SK-N-SH (cell line): ENCODE data around the gene MAGEA11. TPM values are rescaled to one million over a fixed set of nuclear protein-coding genes. Genes with fewer than 3 reads are reported as not detected.
"Not testable (repeated sequence)": the region's sequence is repeated elsewhere in the genome, so short reads cannot be mapped to it uniquely, and the experiment has no call there.

ENCODE experiments used
- CTCF ChIA-PET: fragments of 300-600, 350-600 bp; formaldehyde crosslinking; extraction: SDS; loops from one replicate; lab custom pipeline; 2021; lab: Yijun Ruan, JAX
- POLR2A ChIA-PET: fragments of 350-600 bp; sonication (Branson Sonifier 250); formaldehyde crosslinking; extraction: SDS; loops from one replicate; lab custom pipeline; 2020; ENCODE audit warnings: antibody characterized with exemption, inconsistent platforms; lab: Yijun Ruan, JAX
- DNase-seq: peaks from one replicate; pipeline ENCODE4 v3.0.0; 2012
- H2AFZ ChIP-seq: fragments of 200-600 bp; sonication (generic); 2 replicates; pipeline ENCODE4 v1.8.1; 2016; ENCODE audit warnings: antibody characterized with exemption, mild to moderate bottlenecking, low read depth
- H3F3A ChIP-seq: fragments of 200-600 bp; sonication (generic); replicated peaks from 2 replicates; pipeline ENCODE3; 2016; ENCODE audit warnings: antibody characterized with exemption, mild to moderate bottlenecking; ENCODE audit not compliant: insufficient read depth
- H3K27ac ChIP-seq, 2 experiments: fragments of 200-500 bp in 1 of 2; fragments of 200-600 bp in 1 of 2; sonication (Bioruptor generic) in 1 of 2; sonication (generic), shearing (Covaris generic) in 1 of 2; 2 replicates each; pipeline versions ENCODE4 v1.5.1 to v1.6.1; 2014 to 2016; ENCODE audit warnings: low read depth in 2 of 2, inconsistent platforms in 1 of 2, low read length in 1 of 2, mild to moderate bottlenecking in 1 of 2, mixed read lengths in 1 of 2
- H3K27me3 ChIP-seq: fragments of 200-600 bp; sonication (generic), shearing (Covaris generic); 2 replicates; pipeline ENCODE4 v1.6.1; 2016; ENCODE audit warnings: mixed run types; ENCODE audit not compliant: insufficient read depth
- H3K36me3 ChIP-seq, 2 experiments: fragments of 200-500 bp in 1 of 2; fragments of 200-600 bp in 1 of 2; sonication (Bioruptor generic) in 1 of 2; sonication (generic) in 1 of 2; replicated peaks in 1 of 2; 2 replicates each; pipeline versions ENCODE3 to v1.5.1; 2014 to 2016; ENCODE audit warnings: low read length in 1 of 2, mild to moderate bottlenecking in 1 of 2; ENCODE audit not compliant: insufficient read depth in 2 of 2, control insufficient read depth in 1 of 2
- H3K4me1 ChIP-seq, 2 experiments: fragments of 200-500 bp in 1 of 2; fragments of 200-600 bp in 1 of 2; sonication (Bioruptor generic) in 1 of 2; sonication (generic), shearing (Covaris generic) in 1 of 2; 2 replicates each; pipeline versions ENCODE4 v1.5.1 to v1.6.1; 2014 to 2016; ENCODE audit warnings: low read depth in 1 of 2, low read length in 1 of 2, mixed run types in 1 of 2; ENCODE audit not compliant: insufficient read depth in 2 of 2, control insufficient read depth in 1 of 2
- H3K4me2 ChIP-seq: fragments of 200-600 bp; sonication (generic), shearing (Covaris generic); 2 replicates; pipeline ENCODE4 v1.6.1; 2017; ENCODE audit warnings: mixed run types
- H3K4me3 ChIP-seq, 2 experiments: fragments of 200-500 bp in 1 of 2; fragments of 200-600 bp in 1 of 2; sonication (Bioruptor generic) in 1 of 2; sonication (generic), shearing (Covaris generic) in 1 of 2; 2 replicates each; pipeline versions ENCODE4 v1.5.1 to v1.8.1; 2014 to 2016; ENCODE audit warnings: low read depth in 2 of 2, inconsistent platforms in 1 of 2, low read length in 1 of 2, mild to moderate bottlenecking in 1 of 2, mixed read lengths in 1 of 2, moderate library complexity in 1 of 2
- H3K79me2 ChIP-seq: fragments of 200-600 bp; sonication (generic); 2 replicates; pipeline ENCODE4 v1.8.1; 2017; ENCODE audit warnings: mild to moderate bottlenecking; ENCODE audit not compliant: insufficient read depth
- H3K9ac ChIP-seq: fragments of 200-600 bp; sonication (generic); 2 replicates; pipeline ENCODE4 v1.6.1; 2017; ENCODE audit warnings: mixed run types
- H3K9me2 ChIP-seq: fragments of 200-600 bp; sonication (generic); 2 replicates; pipeline ENCODE4 v1.6.1; 2017; ENCODE audit warnings: mixed run types
- H3K9me3 ChIP-seq: fragments of 200-600 bp; sonication (generic); 2 replicates; pipeline ENCODE4 v1.6.1; 2017; ENCODE audit warnings: mixed run types, mild to moderate bottlenecking, moderate library complexity
- H4K20me1 ChIP-seq: fragments of 200-600 bp; sonication (generic); 2 replicates; pipeline ENCODE4 v1.6.1; 2017; ENCODE audit warnings: mild to moderate bottlenecking, mixed run types; ENCODE audit not compliant: insufficient read depth
- CTCF ChIP-seq: fragments of 200-600 bp; sonication (generic); IDR thresholded peaks from 2 replicates; pipeline ENCODE4 v1.6.1; 2017; ENCODE audit warnings: antibody characterized with exemption, mild to moderate bottlenecking, moderate library complexity
- EP300 ChIP-seq, 2 experiments: IDR thresholded peaks; 2 replicates each; pipeline versions ENCODE4 v1.4.0 to v1.6.1; 2012; ENCODE audit warnings: borderline replicate concordance in 1 of 2, low read depth in 1 of 2, low read length in 1 of 2
- FOSL2 ChIP-seq: IDR thresholded peaks from 2 replicates; pipeline ENCODE4 v1.4.0; 2012; ENCODE audit warnings: low read depth, mild to moderate bottlenecking, moderate library complexity, borderline replicate concordance
- FOXJ3 ChIP-seq: sonication (generic); formaldehyde crosslinking; IDR thresholded peaks from 2 replicates; pipeline ENCODE4 v1.5.1; 2020; ENCODE audit warnings: mild to moderate bottlenecking, missing genetic modification reagents
- FOXM1 ChIP-seq: IDR thresholded peaks from 2 replicates; pipeline ENCODE4 v1.4.0; 2012; ENCODE audit warnings: low read depth, mild to moderate bottlenecking
- MAX ChIP-seq: IDR thresholded peaks from 2 replicates; pipeline ENCODE4 v1.4.0; 2012; ENCODE audit warnings: low read depth
- RCOR1 ChIP-seq: fragments of 150-350 bp; IDR thresholded peaks from 2 replicates; pipeline ENCODE4 v1.6.1; 2017; ENCODE audit warnings: antibody characterized with exemption, low read length
- REST ChIP-seq: IDR thresholded peaks from 2 replicates; pipeline ENCODE4 v1.6.1; 2012; ENCODE audit warnings: mild to moderate bottlenecking, low read depth, low read length, moderate library complexity
- SMC3 ChIP-seq: IDR thresholded peaks from 2 replicates; pipeline ENCODE4 v1.6.1; 2012; ENCODE audit warnings: low read depth, low read length, improper control_type of control experiment
- TEAD4 ChIP-seq: IDR thresholded peaks from 2 replicates; pipeline ENCODE4 v1.4.0; 2012; ENCODE audit warnings: mild to moderate bottlenecking, borderline replicate concordance; ENCODE audit not compliant: insufficient read depth
- ZBTB33 ChIP-seq: IDR thresholded peaks from 2 replicates; pipeline ENCODE4 v1.4.0; 2012; ENCODE audit warnings: low read depth, borderline replicate concordance
- WGBS: methylation state at CpG from one replicate; pipeline ENCODE4 v1.1.6; 2017; ENCODE audit warnings: low lambda C conversion rate; 5-methylcytosine and 5-hydroxymethylcytosine counted together
- polyA plus RNA-seq, 3 experiments: library from polyadenylated mRNA; depleted of rRNA; stranded (reverse); fragments of >200 nt; gene quantifications; 2 replicates each; pipeline ENCODE4 v1.2.3, GENCODE V29; 2012

The MAGEA11 gene
- polyA plus RNA-seq, 1 of the 3 experiments (the other 2 are of a cell fraction), result 0.03 TPM

GRCh38 chrX:149742269-149742668, 30.4 kb downstream of the MAGEA11 start:
- CTCF ChIA-PET, H3K9ac ChIP-seq, H3K27ac ChIP-seq, POLR2A ChIA-PET, DNase-seq, H3K27me3 ChIP-seq, H3F3A ChIP-seq, H3K9me2 ChIP-seq, H3K79me2 ChIP-seq, H2AFZ ChIP-seq, H3K36me3 ChIP-seq, H3K4me2 ChIP-seq, H3K9me3 ChIP-seq, H3K4me1 ChIP-seq, H4K20me1 ChIP-seq, H3K4me3 ChIP-seq: not testable (repeated sequence)
- WGBS, result no CpG with 5 or more reads among the region's 6 CpGs

GRCh38 chrX:149746390-149747007, 34.6 kb downstream of the MAGEA11 start:
- POLR2A ChIA-PET, H3K27ac ChIP-seq, H3K4me3 ChIP-seq, H4K20me1 ChIP-seq, H3F3A ChIP-seq, H3K4me1 ChIP-seq, H3K9me2 ChIP-seq, H3K4me2 ChIP-seq, DNase-seq, H3K9me3 ChIP-seq, H3K79me2 ChIP-seq, CTCF ChIA-PET, H3K27me3 ChIP-seq, H3K36me3 ChIP-seq, H2AFZ ChIP-seq, H3K9ac ChIP-seq: not testable (repeated sequence)
- 7% methylated on average over 2 of the region's 6 CpGs for WGBS

- Histone ChIP-seq H3K4me3 (no peak overlapping the region), H3K4me2 (no peak overlapping the region), H2AFZ (no peak overlapping the region), H3K9me3 (no peaks in the 10 kb centered on the region), H3K79me2 (no peaks in the 10 kb centered on the region), H3K4me1 (no peaks in the 10 kb centered on the region), H3K9me2 (no peaks in the 10 kb centered on the region), H4K20me1 (no peaks in the 10 kb centered on the region), H3K27ac (no peak overlapping the region), H3F3A (no peaks in the 10 kb centered on the region), H3K36me3 (no peaks in the 10 kb centered on the region), H3K27me3 (peaks cover 22% of the 10 kb centered on the region; the same call in 1 of the 2 replicates), H3K9ac (no peak overlapping the region)
- TF ChIP-seq RCOR1 (no peak), REST (no peak), FOXM1 (no peak), TEAD4 (no peak), ZBTB33 (no peak), SMC3 (no peak), CTCF (no peak), FOXJ3 (CRISPR knock-in tag) (no peak), FOSL2 (no peak), MAX (no peak), EP300 (IDR thresholded peaks at IDR 0.05; ENCODE audit: borderline replicate concordance in 1 of 2, low read depth in 1 of 2, low read length in 1 of 2) (no peak)
- CTCF ChIA-PET, result no interaction called here
- WGBS, result 0% methylated on average over 3 of the region's 8 CpGs
- DNase-seq, result no peak
- POLR2A ChIA-PET, result no interaction called here
These were observed 45.6 kb downstream of the MAGEA11 start for GRCh38 chrX:149757206-149758067.
